ENCODE results near the gene MGST3. TPM values are rescaled to one million over a fixed set of nuclear protein-coding genes. Genes with fewer than 3 reads are reported as not detected.

Gene MGST3
- total and polyA plus RNA-seq, 2 experiments from 2014 or later = 84.5 to 262 TPM

GRCh38 chr1:165634154-165634921 is 3.3 kb downstream of the MGST3 start (continued):
- no peak for TF ChIP-seq ZNF462 (CRISPR knock-in tag; IDR thresholded peaks at IDR 0.05)
- TF ChIP-seq CREB1 (CRISPR knock-in tag; IDR thresholded peaks at IDR 0.05; ENCODE audit: low read depth) = no peak
- no peak for TF ChIP-seq NANOG (IDR thresholded peaks at IDR 0.05; ENCODE audit: borderline replicate concordance)

- Mint-ChIP-seq H3K27me3 (ENCODE audit: insufficient read depth, low read depth, poor library complexity) (peaks cover 10% of the 10 kb centered on the region), H3K4me3 (peak overlapping the region; percentile 37; the same call in 1 of the 3 replicates), H3K9me3 (no peaks in the 10 kb centered on the region), H3K27ac (no peak overlapping the region), H3K36me3 (ENCODE audit: low read depth) (no peaks in the 10 kb centered on the region), H3K4me1 (peaks cover 37% of the 10 kb centered on the region)
- Histone ChIP-seq H3F3A (replicated peaks; ENCODE audit: low read depth) (no peaks in the 10 kb centered on the region), H3K4me2 (peak overlapping the region; percentile 74), H4K20me1 (replicated peaks; ENCODE audit: insufficient read depth) (peaks cover 12% of the 10 kb centered on the region; the same call in 1 of the 2 replicates), H3K27me3 (ENCODE audit: insufficient read depth) (no peaks in the 10 kb centered on the region), H3K27ac (ENCODE audit: low read depth) (no peak overlapping the region), H3K36me3 (ENCODE audit: insufficient read depth) (peaks cover 5% of the 10 kb centered on the region; the same call in 1 of the 2 replicates), H3K4me1 (ENCODE audit: insufficient read depth) (peaks cover 36% of the 10 kb centered on the region), H3K9me2 (ENCODE audit: insufficient read depth) (no peaks in the 10 kb centered on the region), H3K4me3 (peak overlapping the region; percentile 35; the same call in 1 of the 2 replicates), H3K79me2 (replicated peaks; ENCODE audit: insufficient read depth) (peaks cover 71% of the 10 kb centered on the region), H2AFZ (no peak overlapping the region)
- ATAC-seq (no peak), DNase-seq (ENCODE audit: low spot score) (no peak)
- TF ChIP-seq NANOG (IDR thresholded peaks at IDR 0.05; ENCODE audit: borderline replicate concordance) = no peak
- no peak for TF ChIP-seq STAT1 (IDR thresholded peaks at IDR 0.05; ENCODE audit: unreplicated experiment)
- no peak for TF ChIP-seq EZH2 (IDR thresholded peaks at IDR 0.05; ENCODE audit: low read depth, unreplicated experiment)
- TF ChIP-seq ETS1 (IDR thresholded peaks at IDR 0.05) = no peak
- TF ChIP-seq ZNF331 (CRISPR knock-in tag; IDR thresholded peaks at IDR 0.05; ENCODE audit: low read depth) = no peak
- TF ChIP-seq CREB1 (CRISPR knock-in tag; IDR thresholded peaks at IDR 0.05; ENCODE audit: low read depth) = no peak
- no peak for TF ChIP-seq ZNF114 (CRISPR knock-in tag; IDR thresholded peaks at IDR 0.05)
- TF ChIP-seq POLR2AphosphoS5 (IDR thresholded peaks at IDR 0.05; ENCODE audit: low read depth) = no peak
- no peak for TF ChIP-seq CTCF (conservative IDR thresholded peaks at IDR 0.05; ENCODE audit: low read depth in 2 of 2)
These were observed 4.3 kb downstream of the MGST3 start for GRCh38 chr1:165635329-165635728.
